Spleen (tissue), 11 donors: Measurements from ENCODE around the gene SYNM. TPM values are rescaled to one million over a fixed set of nuclear protein-coding genes. Genes with fewer than 3 reads are reported as not detected.

Source experiments
- DNase-seq: peaks from one replicate; pipeline ENCODE4 v3.0.0-alpha.2; 2020
- H3K27ac ChIP-seq, 8 donors: fragments of 200-600 bp; sonication (generic) in 7 of 8; 1 replicate in 4 of 8; 2 replicates in 4 of 8; pipeline versions ENCODE4 v1.5.0 to v1.8.0; 2016 to 2021; ENCODE audit warnings: inconsistent platforms in 4 of 8, mild to moderate bottlenecking in 4 of 8, moderate library complexity in 1 of 8
- H3K27me3 ChIP-seq, 7 donors: fragments of 200-600 bp; sonication (generic) in 6 of 7; replicated peaks in 1 of 7; 1 replicate in 4 of 7; 2 replicates in 3 of 7; pipeline versions ENCODE4 v1.5.0 to v1.8.0; 2016 to 2021; ENCODE audit warnings: inconsistent platforms in 3 of 7, mild to moderate bottlenecking in 1 of 7
- H3K36me3 ChIP-seq, 6 donors: fragments of 200-600 bp; sonication (generic) in 5 of 6; 1 replicate in 4 of 6; 2 replicates in 2 of 6; pipeline versions ENCODE4 v1.5.0 to v1.8.0; 2016 to 2021; ENCODE audit warnings: inconsistent platforms in 2 of 6
- H3K4me1 ChIP-seq, 6 donors: fragments of 200-600 bp; sonication (generic) in 5 of 6; 1 replicate in 3 of 6; 2 replicates in 3 of 6; pipeline versions ENCODE4 v1.5.0 to v1.8.0; 2016 to 2021; ENCODE audit warnings: inconsistent platforms in 3 of 6
- H3K4me3 ChIP-seq, 8 donors: fragments of 200-600 bp; sonication (generic) in 7 of 8; 1 replicate in 4 of 8; 2 replicates in 4 of 8; pipeline versions ENCODE4 v1.5.0 to v1.8.0; 2016 to 2021; ENCODE audit warnings: inconsistent platforms in 4 of 8, mild to moderate bottlenecking in 4 of 8, moderate library complexity in 2 of 8
- H3K9me3 ChIP-seq, 8 donors: fragments of 200-600 bp; sonication (generic) in 7 of 8; 1 replicate in 4 of 8; 2 replicates in 4 of 8; pipeline versions ENCODE4 v1.5.0 to v1.8.0; 2016 to 2021; ENCODE audit warnings: inconsistent platforms in 4 of 8
- POLR2A ChIP-seq, 3 donors: fragments of 450-650 bp; IDR thresholded peaks; one replicate each; pipeline ENCODE4 v1.5.1; 2017; ENCODE audit warnings: antibody characterized with exemption in 3 of 3, mild to moderate bottlenecking in 1 of 3
- POLR2AphosphoS5 ChIP-seq, 3 donors: sonication (generic); formaldehyde crosslinking; IDR thresholded peaks; one replicate each; pipeline ENCODE4 v1.5.1; 2017; ENCODE audit warnings: antibody characterized with exemption in 3 of 3
- WGBS, 5 donors: extraction: QIAGEN DNeasy Blood & Tissue Kit in 3 of 5; methylation state at CpG; one replicate each; pipeline versions ENCODE4 v1.1.5 to v1.1.7; 2013 to 2018; 5-methylcytosine and 5-hydroxymethylcytosine counted together
- intact Hi-C: fragments of 100-400 bp; cut with DNase I; formaldehyde crosslinking; loops from one replicate; pipeline ENCODE4 v1.15.0; 2023; ENCODE audit warnings: low total_unique reads
- polyA plus RNA-seq, 3 donors: library from polyadenylated mRNA; stranded (reverse); fragments of 200-250 nt; gene quantifications; one replicate each; pipeline ENCODE4 v1.2.1, GENCODE V29; 2013
- total RNA-seq, 7 donors: library from RNA; depleted of rRNA in 3 of 7; stranded (reverse); fragments of >200 nt in 3 of 7; fragmentation: NEBNext Ultra II Directional in 4 of 7; extraction: Animal tissue kit (Norgen Biotek cat#: 25700) in 4 of 7; gene quantifications; one replicate each; pipeline versions ENCODE4 v1.1.0 to v1.2.1, GENCODE V29; 2016 to 2021
- TF ChIP-seq, protein P1 (sequence below), 11 experiments: fragments of 200-600 bp in 7 of 11; fragments of 450-650 bp in 4 of 11; sonication (generic) in 4 of 11; IDR thresholded peaks in 8 of 11; conservative IDR thresholded peaks in 3 of 11; 1 replicate in 7 of 11; 2 replicates in 4 of 11; pipeline versions ENCODE4 v1.4.0 to v1.8.0; 2016 to 2021; ENCODE audit warnings: antibody characterized with exemption in 11 of 11, inconsistent platforms in 4 of 11, mild to moderate bottlenecking in 1 of 11
- donor health status: healthy with polysubstance abuse.
- donor health status: DM: no; HTN: no; CAD: no; lungs with moderate emphysema.
- donor health status: DM: no; HTN: no; CAD: no.
- donor health status: Bipolar disorder and iron deficiency.
- donor health status: healthy.
- donor health status: DM: no; HTN: no; CAD: no.
- donor health status: DM: yes; HTN: yes; CAD: no.

The SYNM gene
- total and polyA plus RNA-seq, 10 donors = 3.3 to 10.7 (median 4.1) TPM

GRCh38 chr15:99113547-99114271 lies 8.8 kb downstream of the SYNM start:
- TF ChIP-seq POLR2A (IDR thresholded peaks at IDR 0.05) (no peak), POLR2AphosphoS5 (IDR thresholded peaks at IDR 0.05) (no peak)
- TF ChIP-seq, protein P1, sequence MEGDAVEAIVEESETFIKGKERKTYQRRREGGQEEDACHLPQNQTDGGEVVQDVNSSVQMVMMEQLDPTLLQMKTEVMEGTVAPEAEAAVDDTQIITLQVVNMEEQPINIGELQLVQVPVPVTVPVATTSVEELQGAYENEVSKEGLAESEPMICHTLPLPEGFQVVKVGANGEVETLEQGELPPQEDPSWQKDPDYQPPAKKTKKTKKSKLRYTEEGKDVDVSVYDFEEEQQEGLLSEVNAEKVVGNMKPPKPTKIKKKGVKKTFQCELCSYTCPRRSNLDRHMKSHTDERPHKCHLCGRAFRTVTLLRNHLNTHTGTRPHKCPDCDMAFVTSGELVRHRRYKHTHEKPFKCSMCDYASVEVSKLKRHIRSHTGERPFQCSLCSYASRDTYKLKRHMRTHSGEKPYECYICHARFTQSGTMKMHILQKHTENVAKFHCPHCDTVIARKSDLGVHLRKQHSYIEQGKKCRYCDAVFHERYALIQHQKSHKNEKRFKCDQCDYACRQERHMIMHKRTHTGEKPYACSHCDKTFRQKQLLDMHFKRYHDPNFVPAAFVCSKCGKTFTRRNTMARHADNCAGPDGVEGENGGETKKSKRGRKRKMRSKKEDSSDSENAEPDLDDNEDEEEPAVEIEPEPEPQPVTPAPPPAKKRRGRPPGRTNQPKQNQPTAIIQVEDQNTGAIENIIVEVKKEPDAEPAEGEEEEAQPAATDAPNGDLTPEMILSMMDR (IDR thresholded peaks at IDR 0.05 in 8 of 11, conservative IDR thresholded peaks at IDR 0.05 in 3 of 11) = no peak
- H3K27ac ChIP-seq = no peak overlapping the region
- H3K4me3 ChIP-seq = no peak overlapping the region
- no peaks in the 10 kb centered on the region for H3K9me3 ChIP-seq
- WGBS, 5 donors = 85 to 93% (median 86%) methylated on average over 13 of the region's 13 CpGs
- H3K27me3 ChIP-seq = peaks cover 0 to 3% (median 0%) of the 10 kb centered on the region in 7 donors
- no peaks in the 10 kb centered on the region for H3K4me1 ChIP-seq
- no peaks in the 10 kb centered on the region for H3K36me3 ChIP-seq
- intact Hi-C loops = no loop called here
- peak; percentile 63 for DNase-seq

DNA sequence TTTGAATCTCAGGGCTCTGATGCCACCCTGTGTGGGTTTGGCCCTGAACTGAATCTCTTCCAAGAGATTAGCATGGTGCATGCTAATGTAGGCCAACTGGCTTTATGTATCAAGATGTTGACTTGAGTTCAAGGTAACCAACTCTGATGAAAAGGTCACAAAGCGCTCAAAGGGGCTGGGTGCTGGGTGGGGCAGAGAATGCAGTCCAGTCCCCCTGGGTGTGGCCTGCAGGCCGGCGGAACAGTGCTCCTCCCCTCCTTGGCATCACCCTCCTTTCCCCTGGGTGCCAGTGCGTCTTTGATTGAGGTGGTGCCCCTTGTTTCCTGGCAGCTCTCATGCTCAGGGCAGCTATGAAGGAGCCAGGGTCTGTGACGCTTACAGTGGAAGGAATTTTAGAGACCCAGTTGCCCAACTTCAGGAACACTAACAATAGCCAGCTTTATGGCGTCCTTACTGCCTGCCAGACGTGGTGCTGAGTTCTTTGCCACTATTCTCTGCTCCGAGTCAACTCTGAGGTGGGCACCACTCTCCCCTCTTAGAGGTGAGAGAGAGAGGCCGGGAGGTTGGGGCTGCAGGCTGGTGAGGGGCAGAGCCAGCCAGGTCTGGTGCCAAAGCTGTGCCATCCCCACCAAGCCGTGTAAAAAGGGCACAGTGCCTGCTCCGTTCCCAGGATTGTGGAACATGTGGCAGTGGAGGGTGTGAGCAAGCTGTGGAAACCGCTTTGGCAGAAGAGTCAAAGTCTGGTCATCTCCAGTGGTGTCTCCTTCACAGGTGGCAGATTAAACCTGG lies 9.8 kb downstream of the SYNM start:
- Histone ChIP-seq H3K27me3 (no peaks in the 10 kb centered on the region), H3K27ac (no peak overlapping the region), H3K36me3 (peaks cover 0 to 4% (median 0%) of the 10 kb centered on the region in 6 donors), H3K4me1 (no peaks in the 10 kb centered on the region), H3K4me3 (no peak overlapping the region), H3K9me3 (no peaks in the 10 kb centered on the region)
- DNase-seq = no peak
- TF ChIP-seq, protein P1 (IDR thresholded peaks at IDR 0.05 in 8 of 11, conservative IDR thresholded peaks at IDR 0.05 in 3 of 11) = no peak
- no peak for TF ChIP-seq POLR2AphosphoS5 (IDR thresholded peaks at IDR 0.05)
- no peak for TF ChIP-seq POLR2A (IDR thresholded peaks at IDR 0.05)
- 70 to 90% (median 83%) methylated on average over 8 to 12 of the region's 12 CpGs for WGBS, 5 donors
- intact Hi-C loops = no loop called here

- Histone ChIP-seq H3K9me3 (no peaks in the 10 kb centered on the region), H3K36me3 (peaks cover 0 to 4% (median 0%) of the 10 kb centered on the region in 6 donors), H3K4me1 (no peaks in the 10 kb centered on the region), H3K4me3 (no peak overlapping the region), H3K27ac (no peak overlapping the region), H3K27me3 (no peaks in the 10 kb centered on the region)
- TF ChIP-seq POLR2AphosphoS5 (IDR thresholded peaks at IDR 0.05) = no peak
- no peak for TF ChIP-seq POLR2A (IDR thresholded peaks at IDR 0.05)
- TF ChIP-seq, protein P1 (IDR thresholded peaks at IDR 0.05 in 8 of 11, conservative IDR thresholded peaks at IDR 0.05 in 3 of 11) = no peak
- no peak for DNase-seq
- 79 to 86% (median 83%) methylated on average over 11 of the region's 11 CpGs for WGBS, 5 donors
- intact Hi-C loops = no loop called here
Observed at GRCh38 chr15:99115300-99116215, 10.7 kb downstream of the SYNM start.
